ENCODE data around the gene NAALADL2.
"Not testable (repeated sequence)": the region's sequence is repeated elsewhere in the genome, so short reads cannot be mapped to it uniquely, and the experiment has no call there.

NAALADL2 gene

GRCh38 chr3:175825016-175825580, 966.0 kb downstream of the NAALADL2 start:
- not testable (repeated sequence) for DNase-seq

DNA sequence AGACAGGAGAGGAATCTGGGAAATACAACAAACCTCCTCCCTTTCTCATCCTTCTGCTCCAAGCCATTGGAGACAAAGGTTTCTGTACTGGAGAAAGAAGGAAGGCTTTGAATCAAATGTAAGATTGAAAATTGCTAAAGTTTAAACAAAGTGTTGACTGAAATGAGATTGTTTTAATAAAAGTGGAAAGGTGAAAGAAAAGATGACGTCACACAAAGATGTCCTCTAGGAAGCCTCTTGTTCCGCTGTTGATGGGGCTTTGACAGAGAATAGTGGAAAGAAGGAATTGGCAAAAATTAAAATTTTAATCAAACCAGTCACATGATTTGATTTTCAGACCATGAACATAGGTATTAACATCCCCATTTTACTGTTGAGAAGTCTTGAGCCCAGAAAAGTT, 967.6 kb downstream of the NAALADL2 start:
- no peak for DNase-seq

- DNase-seq: not testable (repeated sequence)
Observed at GRCh38 chr3:175829809-175830208, 970.7 kb downstream of the NAALADL2 start.

- not testable (repeated sequence) for DNase-seq
Observed at GRCh38 chr3:175835763-175836162, 976.6 kb downstream of the NAALADL2 start.

GRCh38 chr3:175836617-175837016, 977.5 kb downstream of the NAALADL2 start:
- no peak for DNase-seq

DNA sequence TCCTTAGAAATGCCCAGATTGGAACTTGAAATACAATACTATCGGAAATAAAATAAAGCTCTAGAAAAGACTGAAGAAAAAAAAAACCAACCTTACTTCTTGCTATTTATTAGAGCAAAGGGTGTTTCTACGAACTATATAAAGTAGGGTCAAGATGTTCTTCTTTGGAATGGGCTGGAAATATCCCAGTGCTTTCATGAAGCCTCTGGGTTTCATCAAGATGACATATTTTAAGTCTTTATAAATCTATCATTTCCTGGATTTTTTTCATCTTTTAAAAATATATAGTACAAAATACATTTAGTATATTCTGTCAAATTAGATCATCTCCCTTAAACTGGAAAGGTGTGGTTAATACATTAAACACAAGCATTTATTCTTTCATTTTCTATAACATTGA, 978.8 kb downstream of the NAALADL2 start:
- DNase-seq: no peak

DNA sequence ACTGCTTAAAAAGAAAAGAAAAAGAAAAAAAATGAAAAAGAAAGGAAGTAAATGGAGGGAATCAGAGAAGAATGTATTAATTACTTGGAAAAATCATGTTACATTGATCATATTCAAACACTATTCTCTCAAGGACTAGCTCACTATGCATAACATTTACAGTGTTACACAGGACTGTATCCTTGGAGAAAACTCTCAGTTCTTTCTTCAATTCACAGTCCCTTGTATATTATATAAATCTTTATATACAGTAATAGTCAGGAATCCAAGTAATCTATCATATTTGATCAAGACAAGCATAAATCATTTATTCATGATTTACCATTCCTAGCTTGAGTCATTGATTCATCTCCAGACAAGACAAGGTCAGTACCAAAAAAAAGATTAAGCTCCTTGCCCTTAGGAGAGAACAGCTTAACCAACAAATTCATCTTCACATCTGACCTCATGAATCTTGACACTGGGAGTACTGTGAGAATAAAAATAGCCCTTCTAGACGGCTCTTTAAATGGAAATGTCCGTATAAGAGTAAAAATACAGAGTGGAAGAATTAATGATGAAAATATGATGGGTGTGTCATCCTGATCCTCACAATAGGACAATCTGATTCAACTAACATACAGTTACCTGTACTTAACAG, 980.4 kb downstream of the NAALADL2 start:
- no peak for DNase-seq

DNA sequence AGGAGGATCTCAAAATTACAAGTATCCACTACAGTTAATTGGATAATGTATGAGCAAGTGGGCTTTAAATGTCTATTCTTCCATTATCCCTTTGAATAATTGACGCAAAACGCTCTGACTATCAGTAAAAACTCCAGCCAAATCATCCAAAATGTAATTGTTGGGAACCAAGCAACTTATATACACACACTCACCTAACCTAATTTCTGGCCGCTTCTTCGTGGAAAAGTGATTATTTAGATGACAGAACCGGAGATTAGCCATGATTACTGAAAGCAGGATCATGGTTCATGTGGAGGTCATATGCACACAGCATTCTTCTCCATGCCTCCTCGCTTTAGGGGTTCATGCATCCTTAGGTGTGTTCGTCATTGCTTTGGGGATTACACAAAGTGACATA, 992.4 kb downstream of the NAALADL2 start:
- no peak for DNase-seq

- DNase-seq: no peak
Observed at GRCh38 chr3:175852560-175852959, 993.4 kb downstream of the NAALADL2 start.

DNA sequence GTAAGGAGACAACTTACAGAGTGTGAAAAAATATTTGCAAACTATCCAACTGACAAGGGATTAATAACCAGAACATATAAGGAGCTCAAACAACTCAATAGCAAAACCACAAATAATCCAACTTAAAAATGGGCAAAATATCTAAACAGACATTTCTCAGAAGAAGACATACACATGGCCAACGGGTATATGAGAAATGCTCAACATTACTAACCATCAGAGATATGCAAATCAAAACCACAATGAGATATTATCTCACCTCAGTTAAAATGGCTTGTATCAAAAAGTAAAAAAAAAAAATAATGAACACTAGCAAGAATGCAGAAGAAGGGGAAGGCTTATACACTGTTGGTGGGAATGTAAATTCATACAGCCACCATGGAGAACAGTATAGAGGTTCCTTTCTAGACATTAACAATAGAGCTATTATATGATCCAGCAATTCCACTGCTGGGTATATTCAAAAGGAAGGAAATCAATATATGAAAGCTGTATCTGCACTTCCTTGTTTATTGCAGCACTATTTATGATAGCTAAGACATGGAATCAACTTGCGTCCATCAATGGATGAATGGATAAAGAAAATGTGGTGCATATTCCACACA, 998.6 kb downstream of the NAALADL2 start:
- DNase-seq: peak; percentile 76

All from NCI-H1048 (cell line).